HepG2 (cell line): ENCODE measurements around the gene HBM.

Experiments used
- ATF2 ChIP-seq: sonication (generic); formaldehyde crosslinking; IDR thresholded peaks from 2 replicates; pipeline ENCODE4 v1.4.0; 2020; ENCODE audit warnings: missing genetic modification reagents
- BCL3 ChIP-seq: sonication (generic); formaldehyde crosslinking; IDR thresholded peaks from 2 replicates; pipeline ENCODE4 v1.5.1; 2020; ENCODE audit warnings: mild to moderate bottlenecking, missing genetic modification reagents, moderate library complexity
- CTCF ChIP-seq: sonication (generic); formaldehyde crosslinking; IDR thresholded peaks from 2 replicates; pipeline ENCODE4 v1.5.0; 2020; ENCODE audit warnings: mild to moderate bottlenecking, missing genetic modification reagents, moderate library complexity
- E2F1 ChIP-seq: sonication (generic); formaldehyde crosslinking; IDR thresholded peaks from 2 replicates; pipeline ENCODE4 v1.5.0; 2020; ENCODE audit warnings: missing genetic modification reagents
- ELF4 ChIP-seq: sonication (generic); formaldehyde crosslinking; IDR thresholded peaks from 2 replicates; pipeline ENCODE4 v1.5.0; 2020; ENCODE audit warnings: missing genetic modification reagents, mild to moderate bottlenecking, moderate library complexity, borderline replicate concordance
- KAT8 ChIP-seq: IDR thresholded peaks from 2 replicates; pipeline ENCODE4 v1.6.1; 2016; ENCODE audit warnings: missing genetic modification reagents, missing compliant biosample characterization
- NCOA2 ChIP-seq: sonication (generic); formaldehyde crosslinking; IDR thresholded peaks from 2 replicates; pipeline ENCODE4 v1.8.0; 2022; ENCODE audit warnings: inconsistent platforms
- STAT6 ChIP-seq: sonication (generic); formaldehyde crosslinking; IDR thresholded peaks from 2 replicates; pipeline ENCODE4 v1.4.0; 2020; ENCODE audit warnings: missing genetic modification reagents, mild to moderate bottlenecking, borderline replicate concordance
- TAF1 ChIP-seq: sonication (generic); formaldehyde crosslinking; IDR thresholded peaks from 2 replicates; pipeline ENCODE4 v1.4.0; 2020; ENCODE audit warnings: missing genetic modification reagents
- USF2 ChIP-seq, 2 experiments: sonication (generic) in 1 of 2; formaldehyde crosslinking in 1 of 2; IDR thresholded peaks; 2 replicates each; pipeline versions ENCODE4 v1.5.1 to v1.6.1; 2011 to 2020; ENCODE audit warnings: borderline replicate concordance in 1 of 2, low read depth in 1 of 2, low read length in 1 of 2, mild to moderate bottlenecking in 1 of 2, missing genetic modification reagents in 1 of 2, moderate library complexity in 1 of 2
- ZBTB7A ChIP-seq: sonication (generic); formaldehyde crosslinking; IDR thresholded peaks from 2 replicates; pipeline ENCODE4 v1.8.0; 2022; ENCODE audit warnings: mild to moderate bottlenecking, missing genetic modification reagents
- ZFP1 ChIP-seq: IDR thresholded peaks from 2 replicates; pipeline ENCODE4 v1.6.1; 2016
- ZNF329 ChIP-seq: sonication (generic); formaldehyde crosslinking; IDR thresholded peaks from 2 replicates; pipeline ENCODE4 v1.9.0; 2021; ENCODE audit warnings: low read depth, mild to moderate bottlenecking, missing genetic modification reagents

GRCh38 chr16:143047-143446 is 22.7 kb upstream of the HBM start:
- no peak for TF ChIP-seq BCL3 (CRISPR knock-in tag)
- no peak for TF ChIP-seq ATF2 (CRISPR knock-in tag)
- no peak for TF ChIP-seq ZBTB7A (CRISPR knock-in tag)
- no peak for TF ChIP-seq STAT6 (CRISPR knock-in tag)
- TF ChIP-seq KAT8 (CRISPR knock-in tag) = no peak
- TF ChIP-seq USF2 (IDR thresholded peaks at IDR 0.05; ENCODE audit: low read depth, low read length) = no peak
- TF ChIP-seq USF2 (CRISPR knock-in tag; IDR thresholded peaks at IDR 0.05; ENCODE audit: borderline replicate concordance) = no peak
- TF ChIP-seq ZFP1 (CRISPR knock-in tag) = no peak
- TF ChIP-seq E2F1 (CRISPR knock-in tag) = no peak
- TF ChIP-seq CTCF (CRISPR knock-in tag) = no peak
- TF ChIP-seq ZNF329 (CRISPR knock-in tag) = no peak
- TF ChIP-seq TAF1 = no peak
- TF ChIP-seq ELF4 (CRISPR knock-in tag) = no peak
- no peak for TF ChIP-seq NCOA2 (CRISPR knock-in tag)
